NB4 (cell line): ENCODE measurements around the gene RPS19BP1.

Experiments used
- DNase-seq: peaks from one replicate; pipeline ENCODE4 v3.0.0; 2010; ENCODE audit warnings: low read depth
- H3K4me3 ChIP-seq: one replicate; pipeline ENCODE4 v1.5.1; 2011; ENCODE audit warnings: mild to moderate bottlenecking, low read depth, low read length, moderate library complexity
- CTCF ChIP-seq: IDR thresholded peaks from one replicate; pipeline ENCODE4 v1.5.1; 2012; ENCODE audit warnings: low read depth, low read length
- MAX ChIP-seq: IDR thresholded peaks from 2 replicates; pipeline ENCODE4 v1.6.1; 2011; ENCODE audit warnings: low read depth, low read length
- MYC ChIP-seq: IDR thresholded peaks from 2 replicates; pipeline ENCODE4 v1.6.1; 2011; ENCODE audit warnings: low read depth, low read length
- POLR2A ChIP-seq: IDR thresholded peaks from 2 replicates; pipeline ENCODE4 v1.6.1; 2011; ENCODE audit warnings: mild to moderate bottlenecking; ENCODE audit not compliant: insufficient read length; ENCODE audit errors: extremely low read depth

The RPS19BP1 gene

GRCh38 chr22:39558254-39558727 is 25.7 kb upstream of the RPS19BP1 start:
- no peak for TF ChIP-seq POLR2A
- no peak for TF ChIP-seq MAX
- TF ChIP-seq MYC = no peak
- TF ChIP-seq CTCF = no peak
- H3K4me3 ChIP-seq = no peak overlapping the region
- DNase-seq = no peak

- TF ChIP-seq POLR2A (no peak), MAX (no peak), CTCF (no peak), MYC (no peak)
- DNase-seq = no peak
- H3K4me3 ChIP-seq = no peak overlapping the region
Observed at GRCh38 chr22:39556970-39557841, 24.7 kb upstream of the RPS19BP1 start.

- no peak for DNase-seq
- TF ChIP-seq CTCF (no peak), POLR2A (no peak), MAX (no peak), MYC (no peak)
- no peak overlapping the region for H3K4me3 ChIP-seq
Observed at GRCh38 chr22:39554151-39554550, 21.6 kb upstream of the RPS19BP1 start.

GRCh38 chr22:39553429-39553828 is 20.9 kb upstream of the RPS19BP1 start:
- TF ChIP-seq CTCF = no peak
- DNase-seq = no peak
- H3K4me3 ChIP-seq = no peak overlapping the region

GRCh38 chr22:39547587-39547947 is 15.0 kb upstream of the RPS19BP1 start:
- H3K4me3 ChIP-seq = no peak overlapping the region
- TF ChIP-seq MYC = no peak
- DNase-seq = no peak

GRCh38 chr22:39546889-39547586 is 14.5 kb upstream of the RPS19BP1 start:
- no peak for DNase-seq
- TF ChIP-seq MYC (no peak), POLR2A (no peak), CTCF (no peak), MAX (no peak)
- no peak overlapping the region for H3K4me3 ChIP-seq
